ENCODE data around the gene CCDC74B. TPM values are rescaled to one million over a fixed set of nuclear protein-coding genes. Genes with fewer than 3 reads are reported as not detected.
A peak's percentile ranks its signal among the peaks of the same experiment; 100 is the strongest.
"Not testable (repeated sequence)": the region's sequence is repeated elsewhere in the genome, so short reads cannot be mapped to it uniquely, and the experiment has no call there.

Gene CCDC74B
- total RNA-seq, 1 experiment from 2014 or later: 1.2 TPM

- CTCF ChIA-PET: interaction anchor here (1.4 kb wide), 1 partner anchor 176 kb away, joined by 7 read pairs; no protein-coding TSS in a partner anchor
- H3K9me3 ChIP-seq; H3K36me3 ChIP-seq (ENCODE audit: control insufficient read depth, insufficient read depth, low read length); H3K4me3 ChIP-seq (ENCODE audit: low read depth, low read length); H3K4me1 Mint-ChIP-seq (ENCODE audit: low read depth, unreplicated experiment); H3K9me3 Mint-ChIP-seq (ENCODE audit: unreplicated experiment); POLR2A ChIA-PET; H3K27me3 Mint-ChIP-seq (ENCODE audit: insufficient read depth, unreplicated experiment); BruUV-seq (replicated peaks); H3K27me3 ChIP-seq (replicated peaks; ENCODE audit: control insufficient read depth, insufficient read depth, low read length); H3K4me3 Mint-ChIP-seq (ENCODE audit: unreplicated experiment); H3K4me1 ChIP-seq; H3K27ac Mint-ChIP-seq (ENCODE audit: unreplicated experiment): not testable (repeated sequence)
- intact Hi-C loops (cut with micrococcal nuclease; ENCODE audit: unreplicated experiment): loop anchor here (1.0 kb wide), 2 partner anchors 25 to 176 kb away; partner anchors contain the start of gene SMPD4
- peak in 1 of 2 experiments; percentile 56 for DNase-seq
- H3K36me3 Mint-ChIP-seq (ENCODE audit: insufficient read depth, unreplicated experiment): peaks cover 63% of the 10 kb centered on the region
- peak; percentile 59 to 60 for TF ChIP-seq CTCF (IDR thresholded peaks at IDR 0.05; ENCODE audit: insufficient read depth in 1 of 2, low read depth in 1 of 2, low read length in 1 of 2, severe bottlenecking in 1 of 2, unreplicated experiment in 1 of 2)
These were observed 11.2 kb upstream of the CCDC74B start for GRCh38 chr2:130155956-130156623.

- POLR2A ChIA-PET: no interaction called here
- CTCF ChIA-PET: interaction anchor here (1.4 kb wide), 1 partner anchor 177 kb away, joined by 7 read pairs; no protein-coding TSS in a partner anchor
These were observed 10.2 kb upstream of the CCDC74B start for GRCh38 chr2:130154773-130155765.

GRCh38 chr2:130154423-130154770 is 9.5 kb upstream of the CCDC74B start:
- CTCF ChIA-PET; H3K4me3 Mint-ChIP-seq (ENCODE audit: unreplicated experiment); H3K4me3 ChIP-seq (ENCODE audit: low read depth, low read length); H3K27ac Mint-ChIP-seq (ENCODE audit: unreplicated experiment); DNase-seq; H3K27me3 Mint-ChIP-seq (ENCODE audit: insufficient read depth, unreplicated experiment); H3K36me3 ChIP-seq (ENCODE audit: control insufficient read depth, insufficient read depth, low read length); H3K27me3 ChIP-seq (replicated peaks; ENCODE audit: control insufficient read depth, insufficient read depth, low read length); H3K4me1 Mint-ChIP-seq (ENCODE audit: low read depth, unreplicated experiment); H3K4me1 ChIP-seq; BruUV-seq (replicated peaks); H3K9me3 Mint-ChIP-seq (ENCODE audit: unreplicated experiment); intact Hi-C loops (cut with micrococcal nuclease; ENCODE audit: unreplicated experiment); H3K9me3 ChIP-seq; POLR2A ChIA-PET: not testable (repeated sequence)
- H3K36me3 Mint-ChIP-seq (ENCODE audit: insufficient read depth, unreplicated experiment): peaks cover 58% of the 10 kb centered on the region

More at GRCh38 chr2:130154773-130155765, 10.2 kb upstream of the CCDC74B start:
- H3K36me3 ChIP-seq (ENCODE audit: control insufficient read depth, insufficient read depth, low read length): no peaks in the 10 kb centered on the region
- intact Hi-C loops (cut with micrococcal nuclease; ENCODE audit: unreplicated experiment): no loop called here
- no peaks in the 10 kb centered on the region for H3K27me3 Mint-ChIP-seq (ENCODE audit: insufficient read depth, unreplicated experiment)
- H3K4me1 Mint-ChIP-seq (ENCODE audit: low read depth, unreplicated experiment): no peaks in the 10 kb centered on the region
- no peaks in the 10 kb centered on the region for H3K9me3 ChIP-seq
- no TSS peak for BruUV-seq (replicated peaks)
- no peak overlapping the region for H3K27ac Mint-ChIP-seq (ENCODE audit: unreplicated experiment)
- no peaks in the 10 kb centered on the region for H3K4me1 ChIP-seq
- H3K27me3 ChIP-seq (replicated peaks; ENCODE audit: control insufficient read depth, insufficient read depth, low read length): no peaks in the 10 kb centered on the region
- DNase-seq: no peak
- H3K36me3 Mint-ChIP-seq (ENCODE audit: insufficient read depth, unreplicated experiment): peaks cover 63% of the 10 kb centered on the region
- H3K9me3 Mint-ChIP-seq (ENCODE audit: unreplicated experiment): no peaks in the 10 kb centered on the region
- no peak overlapping the region for H3K4me3 ChIP-seq (ENCODE audit: low read depth, low read length)
- no peak overlapping the region for H3K4me3 Mint-ChIP-seq (ENCODE audit: unreplicated experiment)
- TF ChIP-seq CTCF (IDR thresholded peaks at IDR 0.05; ENCODE audit: insufficient read depth in 1 of 2, low read depth in 1 of 2, low read length in 1 of 2, severe bottlenecking in 1 of 2, unreplicated experiment in 1 of 2): no peak

GRCh38 chr2:130153721-130154422 is 9.0 kb upstream of the CCDC74B start:
- H3K27me3 Mint-ChIP-seq (ENCODE audit: insufficient read depth, unreplicated experiment); H3K9me3 ChIP-seq; H3K4me3 ChIP-seq (ENCODE audit: low read depth, low read length); BruUV-seq (replicated peaks); H3K27me3 ChIP-seq (replicated peaks; ENCODE audit: control insufficient read depth, insufficient read depth, low read length); DNase-seq; H3K36me3 ChIP-seq (ENCODE audit: control insufficient read depth, insufficient read depth, low read length); POLR2A ChIA-PET; H3K4me1 ChIP-seq; H3K4me3 Mint-ChIP-seq (ENCODE audit: unreplicated experiment); H3K4me1 Mint-ChIP-seq (ENCODE audit: low read depth, unreplicated experiment); H3K9me3 Mint-ChIP-seq (ENCODE audit: unreplicated experiment); H3K27ac Mint-ChIP-seq (ENCODE audit: unreplicated experiment); intact Hi-C loops (cut with micrococcal nuclease; ENCODE audit: unreplicated experiment); CTCF ChIA-PET: not testable (repeated sequence)
- peaks cover 53% of the 10 kb centered on the region for H3K36me3 Mint-ChIP-seq (ENCODE audit: insufficient read depth, unreplicated experiment)

All from Caco-2 (cell line).